Esophagus muscularis mucosa (tissue), 3 donors: ENCODE measurements around the gene TENM3.

Source experiments
- POLR2A ChIP-seq: fragments of 450-650 bp; IDR thresholded peaks from one replicate; pipeline ENCODE4 v1.6.1; 2017; ENCODE audit warnings: antibody characterized with exemption, moderate library complexity, mild to moderate bottlenecking, low read depth
- TF ChIP-seq, protein P1 (sequence below), 3 experiments: fragments of 200-600 bp in 2 of 3; fragments of 450-650 bp in 1 of 3; sonication (generic) in 2 of 3; IDR thresholded peaks; one replicate each; pipeline ENCODE4 v1.5.1; 2017 to 2019; ENCODE audit warnings: antibody characterized with exemption in 3 of 3, mild to moderate bottlenecking in 2 of 3, moderate library complexity in 1 of 3

GRCh38 chr4:182449186-182449929 is 206.2 kb downstream of the TENM3 start:
- TF ChIP-seq, protein P1, sequence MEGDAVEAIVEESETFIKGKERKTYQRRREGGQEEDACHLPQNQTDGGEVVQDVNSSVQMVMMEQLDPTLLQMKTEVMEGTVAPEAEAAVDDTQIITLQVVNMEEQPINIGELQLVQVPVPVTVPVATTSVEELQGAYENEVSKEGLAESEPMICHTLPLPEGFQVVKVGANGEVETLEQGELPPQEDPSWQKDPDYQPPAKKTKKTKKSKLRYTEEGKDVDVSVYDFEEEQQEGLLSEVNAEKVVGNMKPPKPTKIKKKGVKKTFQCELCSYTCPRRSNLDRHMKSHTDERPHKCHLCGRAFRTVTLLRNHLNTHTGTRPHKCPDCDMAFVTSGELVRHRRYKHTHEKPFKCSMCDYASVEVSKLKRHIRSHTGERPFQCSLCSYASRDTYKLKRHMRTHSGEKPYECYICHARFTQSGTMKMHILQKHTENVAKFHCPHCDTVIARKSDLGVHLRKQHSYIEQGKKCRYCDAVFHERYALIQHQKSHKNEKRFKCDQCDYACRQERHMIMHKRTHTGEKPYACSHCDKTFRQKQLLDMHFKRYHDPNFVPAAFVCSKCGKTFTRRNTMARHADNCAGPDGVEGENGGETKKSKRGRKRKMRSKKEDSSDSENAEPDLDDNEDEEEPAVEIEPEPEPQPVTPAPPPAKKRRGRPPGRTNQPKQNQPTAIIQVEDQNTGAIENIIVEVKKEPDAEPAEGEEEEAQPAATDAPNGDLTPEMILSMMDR (IDR thresholded peaks at IDR 0.05) = no peak
- TF ChIP-seq POLR2A = no peak
